Fibroblast of lung (primary cell): ENCODE results near the gene CKMT1B.

Experiments
- CTCF ChIP-seq, 2 donors: IDR thresholded peaks in 1 of 2; conservative IDR thresholded peaks in 1 of 2; 1 replicate in 1 of 2; 2 replicates in 1 of 2; pipeline ENCODE4 v1.5.1; 2011 to 2012; ENCODE audit warnings: low read length in 2 of 2, control low read depth in 1 of 2, inconsistent platforms in 1 of 2, low read depth in 1 of 2, mild to moderate bottlenecking in 1 of 2
- EZH2 ChIP-seq: IDR thresholded peaks from 2 replicates; pipeline ENCODE4 v1.5.1; 2012; ENCODE audit warnings: low read length, control low read depth, mild to moderate bottlenecking; ENCODE audit errors: missing control alignments

GRCh38 chr15:43544266-43544665 is 49.6 kb upstream of the CKMT1B start:
- TF ChIP-seq EZH2: no peak
- no peak for TF ChIP-seq CTCF (conservative IDR thresholded peaks at IDR 0.05 in 1 of 2, IDR thresholded peaks at IDR 0.05 in 1 of 2; ENCODE audit: low read depth in 1 of 2, low read length in 2 of 2)
